Activated T-helper 1 cell treated with Interleukin-2 at 50 U/mL for 16 hours (primary cell): ENCODE results near the gene DLGAP5.

Source experiments
- DNase-seq: peaks from one replicate; pipeline ENCODE4 v3.0.0-alpha.2; 2020; ENCODE audit warnings: low read depth

Gene DLGAP5, protein sequence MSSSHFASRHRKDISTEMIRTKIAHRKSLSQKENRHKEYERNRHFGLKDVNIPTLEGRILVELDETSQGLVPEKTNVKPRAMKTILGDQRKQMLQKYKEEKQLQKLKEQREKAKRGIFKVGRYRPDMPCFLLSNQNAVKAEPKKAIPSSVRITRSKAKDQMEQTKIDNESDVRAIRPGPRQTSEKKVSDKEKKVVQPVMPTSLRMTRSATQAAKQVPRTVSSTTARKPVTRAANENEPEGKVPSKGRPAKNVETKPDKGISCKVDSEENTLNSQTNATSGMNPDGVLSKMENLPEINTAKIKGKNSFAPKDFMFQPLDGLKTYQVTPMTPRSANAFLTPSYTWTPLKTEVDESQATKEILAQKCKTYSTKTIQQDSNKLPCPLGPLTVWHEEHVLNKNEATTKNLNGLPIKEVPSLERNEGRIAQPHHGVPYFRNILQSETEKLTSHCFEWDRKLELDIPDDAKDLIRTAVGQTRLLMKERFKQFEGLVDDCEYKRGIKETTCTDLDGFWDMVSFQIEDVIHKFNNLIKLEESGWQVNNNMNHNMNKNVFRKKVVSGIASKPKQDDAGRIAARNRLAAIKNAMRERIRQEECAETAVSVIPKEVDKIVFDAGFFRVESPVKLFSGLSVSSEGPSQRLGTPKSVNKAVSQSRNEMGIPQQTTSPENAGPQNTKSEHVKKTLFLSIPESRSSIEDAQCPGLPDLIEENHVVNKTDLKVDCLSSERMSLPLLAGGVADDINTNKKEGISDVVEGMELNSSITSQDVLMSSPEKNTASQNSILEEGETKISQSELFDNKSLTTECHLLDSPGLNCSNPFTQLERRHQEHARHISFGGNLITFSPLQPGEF

DNA sequence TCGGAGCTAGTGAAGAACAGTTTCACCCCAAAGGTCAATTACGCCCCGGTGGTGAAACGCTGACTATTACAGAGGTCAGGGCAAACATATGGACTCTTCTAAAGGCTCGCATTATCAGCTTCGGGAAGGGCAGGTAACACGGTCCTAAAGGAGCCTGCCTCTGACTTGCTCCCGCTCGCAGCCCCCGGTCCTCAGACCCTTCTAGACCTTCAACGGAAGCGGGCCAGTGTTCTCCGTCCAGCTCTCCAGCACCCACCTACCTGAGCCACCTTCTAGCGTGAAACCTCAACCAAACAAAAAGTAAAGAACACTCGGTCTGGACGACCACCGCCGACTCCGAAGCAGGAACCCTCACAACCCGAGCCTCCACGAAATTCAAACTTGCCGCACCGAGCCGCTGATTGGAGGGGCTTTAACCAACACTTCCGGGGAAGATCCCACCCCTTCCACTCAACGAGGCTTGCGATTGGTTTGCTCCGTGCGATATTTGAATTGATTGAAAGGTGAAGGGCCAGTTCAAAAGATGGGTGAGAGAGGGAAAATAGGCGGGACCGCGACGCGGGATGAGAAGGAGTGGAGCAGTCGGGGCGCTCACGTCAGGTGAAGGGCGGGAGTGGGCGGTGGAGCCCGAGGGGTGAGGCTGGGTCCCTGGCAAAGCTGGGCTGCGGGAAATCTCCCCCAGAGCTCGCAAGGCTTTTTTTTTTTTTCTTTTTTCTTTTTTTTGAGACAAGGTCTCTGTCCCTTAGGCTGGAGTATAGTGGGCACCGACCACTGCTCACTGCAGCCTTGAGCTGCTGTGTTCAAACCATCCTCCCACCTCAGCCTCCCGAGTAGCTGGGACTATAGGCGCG, at the start of gene DLGAP5:
TSS of gene DLGAP5 (minus strand) at position 383 of the 851 bp plus-strand sequence. CDS start 2,406 bp downstream, outside the sequence.
- DNase-seq: peak; percentile 75

DNA sequence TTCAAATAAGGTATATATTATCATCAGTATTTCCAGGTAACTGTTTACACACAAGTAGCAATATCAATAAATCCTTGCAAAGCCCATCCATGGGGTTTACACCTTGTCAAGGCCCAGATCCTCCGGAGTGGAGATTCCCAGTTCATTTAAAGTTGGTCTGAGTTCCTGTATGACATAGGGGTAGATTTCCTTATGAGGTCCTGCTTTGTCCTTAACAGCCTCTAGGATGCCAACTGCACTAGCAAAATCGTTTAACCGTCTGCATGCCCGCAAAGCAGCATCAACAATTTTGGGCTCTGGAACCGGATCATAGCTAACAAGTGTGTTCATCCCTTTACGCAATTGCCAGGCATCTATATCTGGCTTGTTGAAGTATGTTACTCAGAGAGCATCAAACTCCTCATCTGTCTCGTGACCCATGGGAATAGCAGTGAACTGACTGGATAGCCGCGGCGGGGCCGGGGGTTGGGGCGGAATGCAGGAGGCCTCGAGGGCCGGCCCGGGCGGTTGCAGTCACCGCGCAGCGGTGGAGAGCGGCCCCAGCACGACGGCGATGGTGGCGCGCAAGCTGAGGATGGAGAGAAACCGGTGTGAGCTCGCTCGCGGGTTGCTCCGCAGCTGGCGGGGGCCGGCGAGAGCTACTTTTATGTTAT, 49.3 kb upstream of the DLGAP5 start:
- DNase-seq: no peak

DNA sequence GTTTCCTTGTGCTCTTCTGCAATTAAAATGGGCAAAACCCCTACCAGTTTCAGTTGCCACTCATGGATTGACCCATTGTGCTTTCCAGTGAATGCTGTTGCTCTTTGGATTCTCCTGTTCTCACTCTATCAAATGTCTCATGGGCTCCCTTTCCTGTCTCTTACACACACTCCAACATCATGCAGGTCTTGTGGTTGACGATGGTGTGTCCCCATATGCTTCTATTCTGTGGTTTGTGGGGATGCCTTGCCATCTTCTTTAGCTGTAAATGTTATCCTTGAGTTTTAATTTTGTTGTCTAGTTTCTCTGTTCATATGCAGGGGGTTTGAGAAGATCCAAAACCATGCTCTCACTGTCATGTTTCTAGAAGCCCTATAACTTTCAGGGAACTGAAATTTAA, 47.9 kb upstream of the DLGAP5 start:
- no peak for DNase-seq

DNA sequence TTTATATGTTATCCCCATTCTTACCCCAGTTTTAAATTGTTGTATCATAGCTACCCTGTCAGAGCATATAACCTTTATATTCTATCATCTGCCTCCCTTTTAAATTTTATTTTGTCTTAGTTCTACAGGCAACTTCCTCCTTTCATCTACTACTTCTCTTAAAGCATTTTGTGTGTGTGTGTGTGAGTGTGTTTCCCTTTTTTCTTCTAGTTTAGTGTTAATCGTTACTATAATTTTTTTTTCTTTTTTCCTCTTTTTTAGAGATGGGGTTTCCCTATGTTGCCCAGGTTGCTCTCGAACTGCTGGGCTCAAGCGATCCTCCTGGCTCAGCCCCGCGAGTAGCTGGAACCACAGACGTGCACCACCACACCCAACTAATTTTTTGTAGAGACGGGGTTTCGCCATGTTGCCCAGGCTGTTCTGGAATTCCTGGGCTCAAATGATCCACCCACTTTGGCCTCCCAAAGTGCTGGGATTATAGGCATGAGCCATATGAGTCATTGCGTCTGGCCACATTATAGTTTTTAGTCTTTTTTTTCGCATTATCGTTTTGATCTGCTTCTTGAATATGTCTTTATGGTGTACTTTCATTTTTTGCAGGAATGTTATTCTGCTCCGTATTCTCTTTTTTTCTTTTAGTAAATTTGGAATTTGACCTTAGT, 46.8 kb upstream of the DLGAP5 start:
- no peak for DNase-seq

DNA sequence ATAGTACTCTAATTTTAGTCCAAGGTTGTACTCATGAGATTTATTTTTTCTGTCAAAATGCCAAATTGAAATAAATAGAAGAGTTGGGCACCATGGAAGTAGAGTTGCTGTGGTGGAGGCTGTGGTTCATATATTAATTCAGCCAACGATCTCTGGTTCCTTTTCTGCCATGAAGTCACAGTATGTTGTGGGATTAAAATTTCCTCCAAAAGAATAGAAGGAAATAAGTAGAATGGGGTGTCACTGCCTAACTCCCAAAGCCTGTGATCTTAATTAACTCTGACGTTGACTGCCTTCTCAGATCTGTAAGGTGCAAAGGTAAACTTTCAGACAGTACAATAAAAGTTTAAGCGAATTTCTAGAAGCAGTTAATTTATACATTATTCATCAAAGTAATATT, 42.2 kb upstream of the DLGAP5 start:
- DNase-seq: no peak

DNA sequence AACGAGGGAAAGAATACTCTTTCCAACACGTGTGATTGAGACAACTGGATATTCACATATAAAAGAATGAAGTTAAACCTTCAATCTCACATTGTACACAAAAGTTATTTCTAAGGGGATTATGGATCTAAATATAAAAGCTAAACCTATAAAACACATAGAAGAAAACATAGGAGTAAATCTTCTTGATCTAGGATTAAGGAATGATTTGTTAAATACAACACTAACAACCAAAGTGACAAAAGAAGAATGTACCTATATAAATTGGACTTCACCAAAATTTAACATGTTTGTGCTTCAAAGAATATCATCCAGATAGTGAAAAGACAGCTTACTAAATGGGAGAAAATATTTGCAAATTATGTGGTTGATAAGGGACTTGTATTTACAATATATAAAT, 36.9 kb upstream of the DLGAP5 start:
- no peak for DNase-seq

DNA sequence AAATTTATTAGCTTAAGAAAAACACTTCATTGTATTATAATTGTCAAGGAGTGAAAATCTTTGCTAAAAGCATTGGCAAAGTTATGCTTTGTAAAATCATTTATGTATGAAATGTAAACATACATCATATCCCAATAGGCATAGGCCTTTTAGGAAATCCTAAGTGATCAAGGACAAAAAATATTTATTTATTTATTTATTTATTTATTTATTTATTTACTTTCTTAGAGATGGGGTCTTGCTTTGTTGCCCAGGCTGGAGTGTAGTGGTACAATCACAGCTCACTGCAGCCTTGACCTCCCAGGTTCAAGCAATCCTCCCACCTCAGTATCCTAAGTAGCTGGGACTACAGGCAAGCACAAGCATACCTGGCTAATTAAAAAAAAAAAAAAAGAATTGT, 32.0 kb upstream of the DLGAP5 start:
- no peak for DNase-seq

DNA sequence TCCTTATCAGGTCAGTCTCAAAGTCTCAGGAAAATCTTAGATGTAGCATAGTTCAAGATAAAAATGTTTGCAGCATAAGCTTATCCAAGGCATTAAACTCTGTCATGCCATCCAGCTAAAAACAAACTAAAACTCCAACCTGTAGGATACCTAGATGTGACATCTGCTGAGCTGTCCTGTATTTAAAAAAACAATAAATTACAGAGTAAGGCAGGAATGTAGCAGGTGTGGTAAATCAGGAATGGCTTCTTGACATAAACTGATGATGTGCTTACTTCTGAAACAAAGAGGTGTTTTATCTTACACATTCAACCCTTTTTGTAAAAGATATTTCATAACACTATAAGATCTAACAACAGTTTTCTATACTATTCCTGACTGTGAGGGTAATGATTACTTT, 30.6 kb upstream of the DLGAP5 start:
- DNase-seq: no peak

DNA sequence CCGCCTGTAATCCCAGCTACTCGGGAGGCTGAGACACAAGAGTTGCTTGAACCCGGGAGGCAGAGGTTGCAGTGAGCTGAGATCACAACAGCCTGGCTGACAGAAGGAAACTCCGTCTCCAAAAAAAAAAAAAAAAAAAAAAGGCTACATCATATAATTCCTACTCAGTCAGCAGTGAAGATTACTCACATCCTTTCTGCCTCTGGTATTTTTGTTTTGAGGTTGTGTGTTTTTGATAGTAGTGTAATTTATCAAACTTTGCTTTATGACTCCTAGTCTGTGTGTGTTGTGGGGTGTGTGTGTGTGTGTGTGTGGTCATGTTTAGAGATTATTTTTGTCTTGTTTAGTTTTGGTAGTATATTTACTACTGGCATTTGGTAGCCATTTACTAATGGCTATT, 29.8 kb upstream of the DLGAP5 start:
- no peak for DNase-seq

DNA sequence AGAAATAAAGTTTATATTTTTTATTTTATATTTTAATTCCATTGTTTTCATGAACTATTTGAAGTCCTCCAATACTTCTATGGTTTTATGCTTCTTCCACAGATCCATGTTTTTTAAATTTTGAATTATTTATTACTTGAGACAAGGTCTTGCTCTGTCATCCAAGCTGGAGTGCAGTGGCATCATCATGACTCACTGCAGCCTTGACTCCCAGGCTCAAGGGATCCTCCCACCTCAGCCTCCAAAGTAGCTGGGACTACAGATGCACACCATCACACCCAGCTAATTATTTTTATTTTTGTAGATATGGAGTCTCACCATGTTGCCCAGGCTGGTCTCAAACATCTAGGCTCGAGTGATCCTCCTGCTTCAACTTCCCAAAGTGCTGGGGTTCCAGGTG, 28.8 kb upstream of the DLGAP5 start:
- DNase-seq: no peak

DNA sequence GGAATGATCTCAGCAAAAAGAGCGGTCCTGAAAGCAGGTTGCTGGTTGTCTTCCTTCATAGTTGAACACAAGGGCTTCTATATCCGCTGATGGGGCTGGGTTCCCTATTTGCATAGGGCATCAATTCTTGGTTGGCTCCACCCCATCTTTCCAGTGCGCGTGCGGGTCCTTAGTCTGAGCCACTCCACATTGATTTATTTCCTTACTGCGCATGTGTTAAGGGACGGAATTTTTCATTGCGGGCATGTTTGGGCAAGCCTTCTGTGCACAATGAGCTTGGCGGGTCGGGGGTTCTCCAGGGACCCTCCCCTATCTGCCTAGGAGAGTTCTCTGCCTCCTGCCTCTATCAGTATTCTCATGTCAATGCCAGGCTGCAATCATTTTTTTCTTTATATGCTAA, 21.2 kb upstream of the DLGAP5 start:
- no peak for DNase-seq

DNA sequence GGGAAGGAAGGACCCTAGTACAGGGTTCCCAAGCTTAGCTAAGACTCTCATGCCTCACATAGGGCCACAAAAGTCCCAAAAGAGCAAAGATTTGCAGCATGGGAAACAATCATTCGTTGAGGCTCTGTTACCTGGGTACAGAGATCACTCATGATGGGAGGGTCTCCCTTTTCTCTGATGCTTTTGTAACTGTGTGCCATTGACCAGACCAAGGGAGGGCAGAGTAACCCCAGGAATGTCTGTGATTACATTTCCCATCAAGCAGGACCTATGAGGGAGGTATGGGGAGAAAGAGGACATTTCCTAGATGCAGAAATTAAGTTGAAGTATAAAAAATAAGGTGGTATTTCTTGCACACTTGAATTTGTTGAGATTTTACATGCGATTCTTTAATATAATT, 16.4 kb upstream of the DLGAP5 start:
- no peak for DNase-seq

DNA sequence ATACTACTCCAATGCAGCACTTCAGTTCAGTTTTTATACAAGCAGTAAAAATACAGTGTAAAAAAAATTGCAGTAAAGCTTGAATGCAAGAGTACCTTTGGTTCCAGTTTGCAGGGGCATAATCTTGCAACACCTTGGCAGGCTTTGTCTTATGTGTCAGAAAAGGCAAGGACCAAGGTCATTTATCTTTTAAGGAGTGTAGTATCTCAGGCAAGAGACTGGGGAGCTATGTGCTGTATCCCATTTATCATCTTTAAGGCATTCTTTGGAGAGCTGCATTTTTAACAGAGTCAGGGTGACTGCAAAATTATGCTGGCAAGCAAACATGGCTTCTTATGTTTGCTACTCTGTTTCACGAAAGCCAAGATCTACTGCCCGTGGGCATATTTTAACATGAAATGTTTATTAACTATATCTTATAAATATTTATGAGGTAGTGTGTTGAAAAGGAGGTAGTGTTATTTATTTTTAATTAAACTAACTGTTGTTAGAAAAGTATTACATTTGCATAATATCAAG, 14.8 kb upstream of the DLGAP5 start:
- DNase-seq: no peak

DNA sequence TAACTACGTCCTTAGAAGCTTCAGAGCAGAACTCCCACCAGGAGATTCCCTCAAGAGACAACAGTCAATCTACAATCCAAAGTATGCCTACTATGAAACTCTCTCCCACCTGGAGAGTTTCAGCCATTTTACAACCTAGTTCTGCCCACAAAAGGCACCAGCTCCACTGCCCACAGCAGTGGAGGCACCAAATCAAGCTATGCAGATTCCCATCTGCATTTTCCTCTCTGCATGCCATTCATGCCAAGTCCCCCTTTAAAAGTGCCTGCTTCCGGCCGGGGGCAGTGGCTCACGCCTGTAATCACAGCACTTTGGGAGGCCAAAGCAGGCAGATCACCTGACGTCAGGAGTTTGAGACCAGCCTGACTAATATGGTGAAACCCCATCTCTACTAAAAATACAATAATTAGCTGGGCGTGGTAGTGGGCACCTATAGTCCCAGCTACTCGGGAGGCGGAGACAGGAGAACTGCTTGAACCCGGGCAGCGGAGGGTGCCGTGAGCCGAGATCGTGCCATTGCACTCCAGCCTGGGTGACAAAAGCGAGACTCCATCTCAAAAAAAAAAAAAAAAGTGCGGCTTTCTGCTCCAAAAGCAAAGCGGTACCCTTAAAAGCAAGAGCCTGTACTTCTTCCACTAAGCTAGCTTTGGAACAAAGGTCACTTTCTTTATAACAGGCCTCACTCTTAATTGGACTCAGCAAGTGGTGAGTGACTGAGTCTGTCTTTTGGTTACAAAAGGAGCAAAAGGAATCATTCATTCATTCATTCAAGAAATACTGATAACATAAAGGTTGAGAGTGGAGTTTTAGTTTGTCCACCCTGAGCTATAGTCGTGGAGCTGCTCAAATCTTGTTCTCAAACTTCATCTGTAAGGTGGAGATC, 10.1 kb upstream of the DLGAP5 start:
- no peak for DNase-seq

DNA sequence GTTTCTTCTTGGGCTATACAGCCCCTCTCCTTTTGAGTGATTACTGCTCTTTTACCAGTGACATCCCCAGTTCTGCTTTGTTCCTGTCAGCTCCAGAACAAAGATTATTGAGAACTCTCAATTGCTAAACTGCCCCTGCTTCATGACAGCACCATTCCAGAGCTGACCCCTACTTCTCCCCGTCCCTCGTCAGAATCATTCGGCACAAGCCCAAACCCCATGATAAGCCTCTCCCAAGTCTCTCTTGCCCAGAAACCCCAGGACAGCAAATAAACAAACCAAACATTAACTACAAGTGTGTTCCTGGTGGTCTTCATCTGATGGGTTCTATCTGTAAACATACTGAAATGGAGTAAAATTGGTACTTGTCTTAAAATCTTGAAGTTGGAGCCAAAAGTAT, 9.3 kb upstream of the DLGAP5 start:
- DNase-seq: no peak

DNA sequence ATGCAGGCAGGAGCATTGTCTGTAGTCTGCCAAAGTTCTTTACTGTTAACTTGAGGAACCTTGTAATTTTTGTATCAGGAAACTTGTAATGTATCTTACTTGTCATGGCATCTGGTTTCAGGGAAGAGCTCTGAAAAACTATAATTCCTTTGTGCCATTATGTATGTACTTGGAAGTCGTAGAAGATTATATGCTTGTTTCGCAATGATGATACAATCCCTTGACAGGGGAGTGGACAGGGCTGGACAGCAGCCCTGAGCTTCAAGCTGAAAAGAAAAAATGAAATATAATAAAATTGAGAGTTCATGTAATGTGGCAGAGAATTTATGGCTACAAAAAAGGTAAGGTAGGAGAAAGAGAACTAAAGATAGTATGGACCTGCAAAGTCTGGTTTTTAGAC, 7.4 kb upstream of the DLGAP5 start:
- DNase-seq: no peak

DNA sequence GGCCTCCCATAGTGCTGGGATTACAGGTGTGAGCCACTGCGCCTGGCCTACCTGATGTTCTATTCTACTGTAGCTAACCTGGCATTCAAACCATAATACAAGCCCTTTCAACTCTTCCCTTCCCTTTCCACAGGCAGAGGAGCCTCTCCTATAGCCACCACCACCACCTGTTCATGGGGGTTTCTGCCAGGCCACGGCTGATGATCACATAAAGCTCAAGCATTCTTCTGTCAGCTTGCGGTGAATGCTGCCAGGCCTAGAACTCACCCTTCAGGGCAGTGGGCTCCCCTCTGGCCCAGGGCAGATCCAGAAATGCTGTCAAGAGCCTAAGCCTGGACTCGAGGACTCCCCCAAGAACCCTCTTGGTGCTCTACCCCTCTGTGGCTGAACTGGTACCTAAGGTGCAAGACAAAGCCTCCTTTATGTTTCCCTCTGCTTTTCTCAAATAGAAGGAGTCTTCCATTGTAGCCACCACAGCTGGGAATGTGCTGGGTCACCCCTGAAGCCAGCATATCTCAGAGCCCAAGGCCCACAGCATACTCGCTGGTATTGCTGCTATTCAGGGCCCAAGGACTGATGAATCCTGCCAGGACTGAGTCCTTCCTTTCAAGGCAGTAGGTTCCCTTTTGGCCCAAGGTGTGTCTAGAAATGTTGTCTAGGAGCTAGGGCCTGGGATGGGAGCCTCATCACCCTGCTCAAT, 3.4 kb upstream of the DLGAP5 start:
- DNase-seq: no peak

DNA sequence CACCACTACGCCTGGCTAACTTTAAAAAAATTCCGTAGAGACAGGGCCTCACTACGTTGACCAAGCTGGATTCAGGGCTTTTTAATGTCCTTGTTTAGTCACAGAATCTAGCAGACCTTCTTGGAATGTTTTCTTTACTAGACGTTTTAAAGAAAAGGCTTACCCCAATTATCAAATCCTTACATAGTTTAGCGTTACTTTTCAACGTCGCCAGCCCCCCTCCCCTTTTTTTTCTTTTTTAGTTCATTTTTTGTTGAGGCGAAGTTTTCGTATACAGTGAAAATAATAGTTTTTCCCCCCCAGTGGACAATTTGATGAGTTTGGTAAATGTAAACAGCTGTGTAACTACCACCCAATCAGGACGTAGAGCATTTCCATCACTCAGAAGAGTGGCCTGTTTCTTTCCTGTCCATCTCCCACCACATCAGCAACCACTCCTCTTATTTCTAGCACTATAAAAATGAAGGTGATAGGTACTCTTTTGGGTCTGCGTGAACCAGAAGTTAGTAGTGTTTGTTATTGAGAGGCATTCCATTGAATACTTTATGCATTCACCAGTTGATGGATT, 753 bp upstream of the DLGAP5 start:
- no peak for DNase-seq

DNA sequence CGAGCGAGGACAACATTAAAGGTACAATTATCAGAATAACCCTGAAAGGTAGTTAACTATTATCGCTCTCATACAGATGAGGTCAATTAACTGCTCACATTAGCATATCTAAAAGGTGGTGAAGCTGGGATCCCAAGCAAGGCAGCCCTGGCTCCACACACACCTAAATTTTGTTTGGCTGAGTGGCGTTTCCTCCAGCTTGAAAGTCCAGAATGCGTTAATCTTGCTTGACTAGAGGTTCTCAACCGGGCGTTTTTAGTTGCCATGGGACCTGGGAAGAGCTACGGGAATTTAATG, 531 bp downstream of the DLGAP5 start:
- no peak for DNase-seq
